ENCODE results near the gene AMFR.

AMFR gene

DNA sequence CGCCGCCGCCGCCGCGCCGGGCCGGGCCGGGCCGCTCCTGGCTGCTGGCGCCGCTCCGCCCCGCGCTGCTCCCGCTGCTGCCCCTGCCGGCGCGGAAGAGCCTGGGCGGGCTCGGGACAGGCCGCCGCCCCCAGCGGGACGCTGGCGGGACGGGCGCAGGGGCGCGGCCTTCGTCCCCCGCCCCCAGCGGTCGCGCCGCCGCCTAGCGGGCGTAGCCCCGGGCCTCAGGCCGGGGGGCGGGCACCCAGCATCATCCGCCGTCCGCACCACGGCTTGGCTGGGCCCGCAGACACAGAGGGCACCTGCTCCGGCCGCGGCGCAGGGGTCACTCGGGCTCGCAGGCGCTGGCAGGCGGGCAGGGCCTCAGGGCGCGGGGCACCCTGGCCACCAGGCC, at the start of gene AMFR:
TSS of gene AMFR (minus strand) at position 107 of the 394 bp plus-strand sequence. CDS start 218 bp downstream, outside the sequence.
- peak; percentile 69; the same call in 1 of the 2 replicates for TF ChIP-seq POLR2A (IDR thresholded peaks at IDR 0.05; ENCODE audit: low read depth, low read length)
- peak; percentile 77 for DNase-seq (ENCODE audit: insufficient read length, low spot score)
- no peak for FAIRE-seq

DNA sequence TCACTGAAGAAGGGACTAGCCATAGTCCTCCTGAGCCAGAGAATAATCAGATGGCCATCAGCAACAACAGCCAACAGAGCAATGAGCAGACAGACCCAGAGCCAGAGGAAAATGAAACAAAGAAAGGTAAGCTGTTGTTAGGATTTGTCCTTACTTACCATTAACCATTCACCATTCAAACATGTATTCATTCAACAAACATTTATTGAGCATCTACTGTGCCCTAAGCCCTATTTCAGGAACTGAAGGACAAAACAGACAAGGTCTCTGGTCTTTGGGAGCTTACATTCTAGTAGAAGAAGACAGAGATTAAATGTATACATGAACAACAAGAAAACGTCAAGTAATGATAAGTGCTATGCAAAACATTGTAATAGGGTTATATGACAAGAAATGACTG, 45.3 kb upstream of the AMFR start:
- FAIRE-seq: no peak

DNA sequence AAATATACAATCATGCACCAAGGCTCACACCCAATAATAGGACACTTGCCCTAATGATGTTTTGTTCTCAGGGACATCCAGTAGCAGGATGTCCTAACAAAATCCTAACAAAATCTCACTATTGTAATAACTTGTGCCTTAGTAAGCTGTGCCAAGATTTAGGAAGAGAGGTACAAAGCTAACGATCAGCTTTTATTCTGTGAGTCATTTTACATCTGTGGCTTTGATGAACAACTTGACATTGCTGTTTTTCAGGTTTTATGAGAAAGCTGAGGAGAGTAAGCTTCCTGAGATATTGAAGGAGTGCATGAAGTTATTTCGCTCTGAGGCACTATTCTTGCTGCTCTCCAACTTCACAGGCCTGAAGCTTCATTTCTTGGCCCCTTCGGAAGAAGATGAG, 44.9 kb upstream of the AMFR start:
- TF ChIP-seq POLR2A (IDR thresholded peaks at IDR 0.05; ENCODE audit: low read depth, low read length): no peak
- FAIRE-seq: no peak
- DNase-seq (ENCODE audit: insufficient read length, low spot score): no peak

More for the DNA sequence above, 45.3 kb upstream of the AMFR start:
- no peak for TF ChIP-seq POLR2A (IDR thresholded peaks at IDR 0.05; ENCODE audit: low read depth, low read length)
- no peak for DNase-seq (ENCODE audit: insufficient read length, low spot score)

DNA sequence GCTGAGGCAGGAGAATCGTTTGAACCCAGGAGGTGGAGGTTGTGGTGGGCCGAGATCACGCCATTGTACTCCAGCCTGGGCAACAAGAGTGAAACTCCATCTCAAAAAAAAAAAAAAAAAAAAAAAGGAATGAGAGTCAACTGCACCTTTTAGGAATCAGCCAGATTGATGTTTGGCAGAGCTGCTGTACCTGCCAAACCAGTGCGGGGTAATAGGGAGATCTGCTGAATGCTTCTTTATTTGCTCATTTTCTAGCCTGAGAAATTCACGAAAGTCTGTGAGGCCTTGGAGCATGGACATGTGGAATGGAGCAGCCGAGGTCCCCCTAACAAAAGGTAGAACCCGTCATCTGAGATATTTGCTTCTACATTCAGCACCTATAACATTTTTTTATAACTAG, 44.4 kb upstream of the AMFR start:
- TF ChIP-seq POLR2A (IDR thresholded peaks at IDR 0.05; ENCODE audit: low read depth, low read length): no peak
- FAIRE-seq: no peak
- DNase-seq (ENCODE audit: insufficient read length, low spot score): no peak

DNA sequence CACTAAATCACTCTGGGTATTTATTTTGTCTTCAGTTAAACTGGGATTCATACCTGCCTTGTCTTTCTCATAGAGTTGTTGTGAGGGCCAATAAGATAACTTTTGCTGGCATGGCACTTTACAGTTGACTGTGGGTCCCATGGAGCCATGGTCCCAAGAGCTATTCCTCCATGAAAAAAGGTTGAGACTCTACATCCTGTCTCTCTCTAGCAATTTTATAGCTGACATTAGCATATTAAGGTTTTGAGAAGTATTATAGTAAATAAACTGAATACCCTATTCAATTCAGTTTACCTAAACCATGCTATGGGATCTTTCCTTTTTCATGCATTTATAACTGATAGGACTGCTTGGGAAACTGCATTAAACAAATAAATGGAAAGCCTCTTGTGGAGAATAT, 43.5 kb upstream of the AMFR start:
- no peak for TF ChIP-seq POLR2A (IDR thresholded peaks at IDR 0.05; ENCODE audit: low read depth, low read length)
- FAIRE-seq (no peak), DNase-seq (ENCODE audit: insufficient read length, low spot score) (no peak)

DNA sequence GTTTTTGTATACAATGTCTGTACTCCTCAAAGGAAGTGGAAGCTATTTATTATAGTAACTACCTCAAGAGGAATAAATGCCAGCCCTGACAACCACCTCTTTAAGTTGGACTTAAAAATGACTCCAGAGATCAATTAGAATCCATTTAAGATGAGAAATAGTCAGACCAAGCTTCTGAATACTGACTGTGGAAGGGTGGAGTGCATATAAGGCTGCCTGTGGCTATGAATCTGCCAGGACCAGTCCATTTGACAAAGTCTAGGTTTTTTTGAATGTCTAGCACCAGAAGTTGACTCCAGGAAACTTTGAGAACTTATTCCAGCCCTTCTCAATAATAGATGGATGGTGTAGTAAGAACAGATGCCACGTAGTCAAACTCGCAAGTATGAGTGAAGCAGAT, 41.0 kb upstream of the AMFR start:
- no peak for TF ChIP-seq POLR2A (IDR thresholded peaks at IDR 0.05; ENCODE audit: low read depth, low read length)
- no peak for DNase-seq (ENCODE audit: insufficient read length, low spot score)
- FAIRE-seq: no peak

DNA sequence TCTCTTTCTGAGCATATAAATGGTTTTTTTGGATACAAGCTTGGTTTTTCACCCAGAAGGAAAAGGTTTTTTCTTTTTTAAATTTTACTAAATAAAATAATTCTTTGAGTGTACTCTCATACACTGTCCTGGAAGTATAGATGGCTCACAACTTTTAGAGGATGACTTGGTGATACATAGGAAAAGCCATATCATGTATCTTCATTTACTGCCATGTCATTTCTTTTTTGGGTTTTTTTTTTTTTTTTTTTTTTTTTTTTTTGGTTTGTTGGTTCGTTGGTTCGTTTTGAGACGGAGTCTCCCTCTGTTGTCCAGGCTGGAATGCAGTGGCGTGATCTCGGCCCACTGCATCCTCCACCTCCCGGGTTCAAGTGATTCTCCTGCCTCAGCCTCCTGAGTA, 37.8 kb upstream of the AMFR start:
- no peak for DNase-seq (ENCODE audit: insufficient read length, low spot score)
- no peak for TF ChIP-seq POLR2A (IDR thresholded peaks at IDR 0.05; ENCODE audit: low read depth, low read length)
- FAIRE-seq: no peak

DNA sequence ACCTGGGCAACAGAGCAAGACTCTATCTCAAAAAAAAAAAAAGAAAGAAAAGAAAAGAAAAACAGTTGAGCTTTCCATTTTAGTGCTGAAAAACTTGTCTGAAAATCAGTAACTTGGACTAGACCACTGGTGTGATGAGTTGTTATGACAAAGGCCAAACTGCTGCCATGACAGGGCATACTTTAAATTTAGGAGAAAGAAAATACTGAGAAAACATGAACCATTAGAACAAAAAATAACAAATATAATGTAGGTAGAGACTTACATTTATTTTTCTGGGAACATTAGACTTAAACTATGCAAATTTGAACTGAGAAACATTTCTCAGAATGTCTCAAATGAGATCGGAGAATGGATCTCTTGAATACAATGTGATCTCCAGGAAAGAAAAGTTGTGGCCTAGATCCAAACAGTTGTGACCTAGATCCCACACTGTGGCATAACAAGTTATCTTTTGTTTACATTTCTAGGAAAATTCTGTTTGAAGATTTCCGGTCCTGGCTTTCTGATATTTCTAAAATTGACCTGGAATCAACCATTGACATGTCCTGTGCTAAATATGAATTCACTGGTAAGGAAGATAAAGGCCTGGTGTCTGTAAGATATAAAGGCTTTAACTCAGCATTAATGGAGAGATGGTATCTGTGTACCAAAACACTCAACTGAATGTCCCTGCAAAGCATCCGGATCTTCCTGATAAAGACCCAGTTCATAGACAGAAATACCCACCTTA, 36.9 kb upstream of the AMFR start:
- DNase-seq (ENCODE audit: insufficient read length, low spot score) (no peak), FAIRE-seq (no peak)
- no peak for TF ChIP-seq POLR2A (IDR thresholded peaks at IDR 0.05; ENCODE audit: low read depth, low read length)

DNA sequence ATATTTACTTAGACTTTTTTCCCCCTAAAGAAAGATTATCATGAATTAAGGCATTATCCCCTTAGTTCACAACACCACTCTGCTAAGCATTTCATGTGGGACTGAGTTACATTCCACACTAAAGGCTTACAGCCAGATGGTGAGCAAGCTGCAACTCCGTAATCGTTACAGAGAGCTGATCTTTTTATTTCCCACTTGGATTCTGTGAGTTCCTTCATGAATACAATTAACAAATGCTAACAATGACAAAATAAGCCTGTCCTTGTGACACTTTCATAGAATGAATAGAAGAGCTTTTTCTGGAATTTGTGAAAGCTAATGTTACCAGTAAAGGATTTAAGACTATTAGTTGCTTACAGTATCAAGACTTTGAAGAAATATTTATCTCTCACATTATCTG, 34.8 kb upstream of the AMFR start:
- no peak for DNase-seq (ENCODE audit: insufficient read length, low spot score)
- FAIRE-seq: no peak
- TF ChIP-seq POLR2A (IDR thresholded peaks at IDR 0.05; ENCODE audit: low read depth, low read length): no peak

DNA sequence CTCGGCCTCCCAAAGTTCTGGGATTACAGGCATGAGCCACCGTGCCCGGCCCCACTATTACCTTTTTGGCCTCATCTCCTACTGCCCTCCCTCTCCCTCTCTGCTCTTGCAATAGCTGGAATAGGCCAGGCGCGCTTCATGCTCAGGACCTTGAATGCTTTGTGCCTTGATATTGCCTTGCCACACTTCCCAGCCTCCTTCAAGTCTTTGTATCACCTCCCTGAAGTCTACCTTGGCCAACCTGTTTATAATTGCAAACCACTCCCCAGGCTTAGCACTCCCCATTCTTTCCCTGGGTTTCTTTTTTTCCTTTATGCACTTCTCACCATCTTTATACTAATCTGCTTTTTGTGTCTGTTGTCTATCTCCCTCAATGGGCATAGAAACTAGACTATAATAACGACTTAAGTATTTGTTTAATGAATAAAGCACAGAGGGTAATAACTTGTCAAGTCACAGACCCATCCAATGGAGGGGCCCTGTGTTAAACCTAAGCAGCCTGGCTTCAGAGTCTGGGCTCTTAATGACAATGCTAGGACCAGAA, 32.7 kb upstream of the AMFR start:
- TF ChIP-seq POLR2A (IDR thresholded peaks at IDR 0.05; ENCODE audit: low read depth, low read length): no peak
- no peak for FAIRE-seq
- DNase-seq (ENCODE audit: insufficient read length, low spot score): no peak

DNA sequence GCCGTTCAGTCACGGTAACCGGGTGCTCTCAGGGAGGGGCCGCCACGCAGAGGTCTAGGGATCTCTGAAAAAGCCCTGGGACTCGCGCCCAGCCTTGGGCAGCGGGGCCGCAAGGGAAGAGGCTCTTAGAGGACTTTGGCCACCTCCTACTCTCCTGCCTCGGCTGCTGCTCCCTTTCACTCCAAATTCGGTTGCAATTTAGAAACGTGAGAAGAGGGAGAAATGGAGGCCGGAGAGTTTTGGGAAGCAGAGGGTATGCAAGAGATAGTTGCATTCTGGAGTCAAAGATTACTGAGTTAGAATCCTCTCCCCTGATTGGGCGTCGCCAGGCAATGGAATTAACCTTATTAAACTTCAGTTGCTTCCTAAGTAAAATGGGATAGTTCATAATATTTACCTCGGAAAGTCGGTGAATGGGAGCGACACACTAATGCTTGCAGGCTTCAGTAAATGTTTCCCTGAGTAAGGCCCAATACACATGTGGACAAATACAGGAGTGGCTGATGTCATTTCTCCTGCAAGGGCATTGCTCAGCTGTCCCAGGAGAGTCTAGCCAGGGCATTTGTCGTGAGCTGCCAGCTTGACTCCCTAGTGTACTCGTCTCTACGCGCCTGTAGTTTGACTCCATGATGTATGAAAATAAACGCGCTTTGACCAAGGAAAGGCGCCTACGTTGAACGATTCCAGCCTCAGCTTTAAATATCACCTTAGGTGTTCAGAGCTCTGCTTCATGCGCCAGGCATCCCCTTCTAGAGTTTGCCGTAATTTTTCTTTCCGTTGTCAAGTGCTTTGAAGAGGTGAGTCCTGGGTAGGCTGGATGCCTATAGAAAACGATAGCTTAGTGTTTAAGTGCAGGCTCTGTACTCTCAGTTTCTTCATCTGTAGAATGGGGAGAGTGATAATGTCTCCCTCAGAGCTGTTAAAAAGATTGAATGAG, 26.7 kb upstream of the AMFR start:
- TF ChIP-seq POLR2A (IDR thresholded peaks at IDR 0.05; ENCODE audit: low read depth, low read length): no peak
- DNase-seq (ENCODE audit: insufficient read length, low spot score): peak; percentile 14
- FAIRE-seq: no peak

DNA sequence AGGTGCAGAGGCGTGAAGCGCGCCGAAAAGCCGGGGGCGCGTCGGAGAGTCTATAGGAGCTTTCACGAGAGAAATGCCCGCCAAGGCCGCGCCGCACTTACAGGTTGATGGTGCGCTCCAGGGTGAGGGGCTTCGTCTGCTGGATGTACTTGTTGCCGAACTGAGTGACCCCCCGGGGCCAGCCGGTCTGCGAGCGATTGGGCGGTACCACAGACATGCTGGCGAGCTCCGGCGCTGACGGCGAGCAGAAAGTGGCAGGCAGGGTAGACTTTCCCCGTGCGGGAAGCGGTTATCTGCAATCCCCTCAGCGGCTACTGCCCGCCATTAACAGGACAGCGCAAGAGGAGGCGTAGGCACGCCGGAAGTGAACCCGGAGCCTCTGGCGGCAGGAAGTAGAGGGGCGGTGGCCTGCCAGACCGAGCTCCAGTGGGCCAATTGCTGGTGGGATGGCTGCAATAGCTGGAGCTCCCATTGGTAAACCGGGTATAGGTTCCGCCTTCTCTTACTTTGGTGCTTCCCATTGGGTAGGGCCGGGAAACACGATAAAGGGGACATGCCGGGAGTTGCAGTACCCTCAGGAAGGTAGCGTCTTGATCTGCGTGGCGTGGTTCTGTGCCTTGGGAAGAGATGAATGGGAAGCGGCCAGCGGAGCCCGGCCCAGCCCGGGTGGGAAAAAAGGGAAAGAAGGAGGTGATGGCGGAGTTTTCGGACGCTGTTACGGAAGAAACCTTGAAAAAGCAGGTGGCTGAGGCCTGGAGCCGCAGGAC, 25.8 kb upstream of the AMFR start, which contains the start of the genes NUDT21 and OGFOD1:
TSS of gene NUDT21 (minus strand) at position 347 of the 767 bp plus-strand sequence. CDS start at position 217, 130 bp downstream.
TSS of gene OGFOD1 (plus strand) at position 569 of the 767 bp plus-strand sequence. CDS start at position 628, 59 bp downstream.
- peak; percentile 73 for TF ChIP-seq POLR2A (IDR thresholded peaks at IDR 0.05; ENCODE audit: low read depth, low read length)
- DNase-seq (ENCODE audit: insufficient read length, low spot score): peak; percentile 95
- peak; percentile 97 for FAIRE-seq

DNA sequence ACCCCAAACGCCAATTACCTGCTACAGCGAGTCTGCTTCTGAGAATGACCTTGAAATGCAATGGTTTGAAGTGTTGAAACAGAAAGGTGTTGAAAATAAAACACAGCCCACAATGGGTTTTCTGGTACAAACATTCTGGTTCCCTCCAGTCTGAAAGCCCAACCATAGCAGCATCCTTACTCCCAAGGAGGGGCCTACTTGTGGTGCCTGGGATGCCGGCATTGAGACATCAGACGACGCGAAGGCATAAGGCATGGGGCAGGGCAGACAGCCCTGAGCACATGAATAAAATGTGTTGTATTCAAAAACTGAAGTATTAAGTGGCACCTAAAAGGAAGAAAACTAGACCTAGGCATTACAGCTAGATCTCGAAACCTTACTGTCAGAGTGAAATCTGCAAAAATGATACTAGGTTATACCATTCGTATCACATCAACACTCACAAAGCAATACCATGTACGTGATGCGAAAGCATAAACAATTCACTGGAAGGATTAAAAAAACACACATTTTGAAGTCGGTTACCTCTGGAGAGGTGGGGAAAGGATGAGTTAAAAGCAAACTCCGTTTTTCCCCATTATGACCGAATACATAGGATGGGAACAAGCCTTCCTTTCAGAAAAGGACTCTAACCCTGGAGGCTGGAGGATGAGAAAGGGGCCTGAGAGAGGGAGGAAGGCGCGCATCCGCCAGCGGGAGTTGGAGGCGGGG, 25.1 kb upstream of the AMFR start:
- TF ChIP-seq POLR2A (IDR thresholded peaks at IDR 0.05; ENCODE audit: low read depth, low read length): no peak
- DNase-seq (ENCODE audit: insufficient read length, low spot score) (no peak), FAIRE-seq (no peak)
